OCI-LY1 (cell line): ENCODE data around the gene CACNA1C.
A peak's percentile ranks its signal among the peaks of the same experiment; 100 is the strongest.

Experiments
- H2AFZ ChIP-seq: fragments of 200-600 bp; sonication (generic), shearing (Covaris generic); 2 replicates; pipeline ENCODE4 v1.6.0; 2014; ENCODE audit warnings: antibody characterized with exemption, mild to moderate bottlenecking, low read length
- H3F3A ChIP-seq: fragments of 200-600 bp; sonication (generic), shearing (Covaris generic); 2 replicates; pipeline ENCODE4 v1.6.0; 2014; ENCODE audit warnings: mild to moderate bottlenecking, antibody characterized with exemption, low read length, moderate library complexity; ENCODE audit not compliant: insufficient read depth
- H3K27ac ChIP-seq: fragments of 200-600 bp; sonication (generic); 2 replicates; pipeline ENCODE4 v1.5.1; 2014; ENCODE audit warnings: low read length, mixed run types, mild to moderate bottlenecking, low read depth; ENCODE audit not compliant: poor library complexity, severe bottlenecking
- H3K27me3 ChIP-seq: fragments of 200-600 bp; sonication (generic); 2 replicates; pipeline ENCODE4 v1.6.0; 2014; ENCODE audit warnings: antibody characterized with exemption, mild to moderate bottlenecking, low read length, moderate library complexity; ENCODE audit not compliant: insufficient read depth
- H3K36me3 ChIP-seq: fragments of 200-600 bp; sonication (generic); 2 replicates; pipeline ENCODE4 v1.6.1; 2014; ENCODE audit warnings: mild to moderate bottlenecking, antibody characterized with exemption, low read length, moderate library complexity, mixed read lengths; ENCODE audit not compliant: insufficient read depth
- H3K4me1 ChIP-seq: fragments of 200-600 bp; sonication (generic); 2 replicates; pipeline ENCODE4 v1.5.1; 2014; ENCODE audit warnings: mild to moderate bottlenecking, low read length, moderate library complexity; ENCODE audit not compliant: insufficient read depth, severe bottlenecking
- H3K4me2 ChIP-seq: fragments of 200-600 bp; sonication (generic), shearing (Covaris generic); 2 replicates; pipeline ENCODE4 v1.6.1; 2014; ENCODE audit warnings: low read length
- H3K4me3 ChIP-seq: fragments of 200-600 bp; sonication (generic); 2 replicates; pipeline ENCODE4 v1.5.1; 2014; ENCODE audit warnings: low read length, low read depth, mild to moderate bottlenecking, mixed read lengths; ENCODE audit not compliant: poor library complexity, severe bottlenecking
- H3K79me2 ChIP-seq: fragments of 200-600 bp; shearing (Covaris generic); 2 replicates; pipeline ENCODE4 v1.6.1; 2016; ENCODE audit warnings: mixed run types, low read length, mixed read lengths; ENCODE audit not compliant: insufficient read depth
- H3K9ac ChIP-seq: fragments of 200-600 bp; sonication (generic), shearing (Covaris generic); 2 replicates; pipeline ENCODE4 v1.6.1; 2014; ENCODE audit warnings: mild to moderate bottlenecking, low read length, mixed read lengths
- H3K9me2 ChIP-seq: fragments of 200-600 bp; sonication (generic), shearing (Covaris generic); 2 replicates; pipeline ENCODE4 v1.6.1; 2014; ENCODE audit warnings: low read depth, mild to moderate bottlenecking, low read length, mixed read lengths
- H3K9me3 ChIP-seq: fragments of 200-600 bp; shearing (Covaris generic); 2 replicates; pipeline ENCODE4 v1.6.1; 2014; ENCODE audit warnings: low read length, mixed read lengths
- H4K20me1 ChIP-seq: fragments of 200-600 bp; sonication (generic), shearing (Covaris generic); 2 replicates; pipeline ENCODE4 v1.6.0; 2016; ENCODE audit warnings: mild to moderate bottlenecking, low read length; ENCODE audit not compliant: insufficient read depth
- CTCF ChIP-seq: fragments of 200-600 bp; sonication (generic), shearing (Covaris generic); IDR thresholded peaks from 2 replicates; pipeline ENCODE4 v1.5.1; 2017; ENCODE audit warnings: mild to moderate bottlenecking, antibody characterized with exemption, low read length, moderate library complexity, mixed read lengths
- EZH2 ChIP-seq: fragments of 200-600 bp; sonication (generic), shearing (Covaris generic); IDR thresholded peaks from 2 replicates; pipeline ENCODE4 v1.8.0; 2017; ENCODE audit warnings: borderline replicate concordance, mixed run types, mild to moderate bottlenecking, antibody characterized with exemption, low read length, moderate library complexity, mixed read lengths

Gene CACNA1C

GRCh38 chr12:2208837-2209635 is 156.2 kb downstream of the CACNA1C start:
- Histone ChIP-seq H3F3A (no peaks in the 10 kb centered on the region), H4K20me1 (no peaks in the 10 kb centered on the region), H3K4me1 (peaks cover 24% of the 10 kb centered on the region), H3K4me3 (no peak overlapping the region), H2AFZ (no peak overlapping the region), H3K4me2 (no peak overlapping the region), H3K9me2 (no peaks in the 10 kb centered on the region), H3K9ac (no peak overlapping the region), H3K27me3 (no peaks in the 10 kb centered on the region), H3K36me3 (peaks cover 21% of the 10 kb centered on the region), H3K79me2 (no peaks in the 10 kb centered on the region), H3K27ac (peak overlapping the region; percentile 15), H3K9me3 (no peaks in the 10 kb centered on the region)
- TF ChIP-seq CTCF: no peak
- TF ChIP-seq EZH2: no peak

GRCh38 chr12:2211119-2211518 is 158.3 kb downstream of the CACNA1C start:
- Histone ChIP-seq H3K79me2 (no peaks in the 10 kb centered on the region), H3K4me2 (no peak overlapping the region), H4K20me1 (no peaks in the 10 kb centered on the region), H3K36me3 (peaks cover 29% of the 10 kb centered on the region), H3K9me2 (no peaks in the 10 kb centered on the region), H3K4me1 (peaks cover 24% of the 10 kb centered on the region), H3F3A (no peaks in the 10 kb centered on the region), H3K4me3 (no peak overlapping the region), H2AFZ (no peak overlapping the region), H3K27me3 (no peaks in the 10 kb centered on the region), H3K9ac (no peak overlapping the region), H3K27ac (no peak overlapping the region), H3K9me3 (no peaks in the 10 kb centered on the region)
- TF ChIP-seq EZH2 (no peak), CTCF (no peak)

- TF ChIP-seq CTCF (no peak), EZH2 (no peak)
- Histone ChIP-seq H3K9me2 (no peaks in the 10 kb centered on the region), H3K9ac (no peak overlapping the region), H3K27me3 (no peaks in the 10 kb centered on the region), H3F3A (no peaks in the 10 kb centered on the region), H3K27ac (peak overlapping the region; percentile 26), H3K4me1 (peaks cover 25% of the 10 kb centered on the region), H3K79me2 (no peaks in the 10 kb centered on the region), H3K36me3 (peaks cover 29% of the 10 kb centered on the region), H3K4me2 (no peak overlapping the region), H3K9me3 (no peaks in the 10 kb centered on the region), H4K20me1 (no peaks in the 10 kb centered on the region), H3K4me3 (no peak overlapping the region), H2AFZ (no peak overlapping the region)
These were observed 159.8 kb downstream of the CACNA1C start for GRCh38 chr12:2212537-2212936.
